Effector CD4-positive, alpha-beta T cell (primary cell): ENCODE results near the gene PDCD2L.
"Not testable (repeated sequence)": the region's sequence is repeated elsewhere in the genome, so short reads cannot be mapped to it uniquely, and the experiment has no call there.

Source experiments
- DNase-seq: peaks from one replicate; pipeline ENCODE4 v3.0.0-alpha.2; 2020

Gene PDCD2L

DNA sequence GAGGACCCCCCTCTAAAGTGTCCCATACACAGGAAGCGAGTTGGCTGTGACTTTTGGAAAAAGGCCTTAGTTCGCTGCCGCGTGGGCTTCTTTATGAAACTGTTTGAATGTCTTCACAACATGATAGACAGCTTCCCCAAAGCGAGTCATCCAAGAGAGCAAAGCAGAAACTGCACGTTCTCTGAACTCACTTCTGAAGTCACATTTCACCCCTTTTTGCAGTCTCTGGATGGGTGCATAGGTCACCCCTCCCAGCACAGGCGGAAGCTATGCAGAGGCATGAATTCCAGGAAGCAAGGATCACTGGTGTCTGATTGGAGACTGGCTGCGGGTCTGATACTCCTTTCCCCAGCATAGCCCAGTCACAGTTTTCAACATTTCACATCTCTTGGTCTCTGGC lies 28.6 kb upstream of the PDCD2L start:
- no peak for DNase-seq

DNA sequence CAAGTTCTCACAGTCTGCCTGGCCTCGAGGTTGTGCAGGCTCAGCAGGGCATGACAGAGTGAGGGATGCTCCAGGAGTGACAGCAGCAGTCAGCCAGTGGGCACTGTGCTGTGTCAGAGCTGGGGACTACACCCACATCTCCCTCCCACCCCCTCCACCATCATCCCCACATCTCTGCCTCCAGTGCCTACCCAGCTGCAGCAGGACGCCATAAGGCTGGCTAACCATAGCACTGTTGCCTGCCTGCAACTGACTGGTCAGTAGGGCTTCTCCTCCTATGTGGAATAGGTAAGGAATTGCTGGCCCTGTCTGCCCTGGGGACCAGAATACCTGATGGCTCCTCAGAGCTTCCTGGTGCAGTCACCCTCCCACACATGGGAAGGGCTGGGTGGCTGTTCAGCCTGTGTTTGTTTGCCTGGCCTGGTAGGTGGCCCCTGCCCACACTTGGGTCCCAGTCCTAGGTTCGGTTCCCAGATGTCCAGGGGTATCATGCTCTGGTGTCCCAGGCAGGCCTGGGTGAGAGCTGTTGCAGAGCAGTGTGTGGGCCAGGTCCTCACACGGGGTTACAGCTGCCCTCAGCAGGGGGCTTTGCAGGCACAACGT lies 23.5 kb upstream of the PDCD2L start:
- no peak for DNase-seq

DNA sequence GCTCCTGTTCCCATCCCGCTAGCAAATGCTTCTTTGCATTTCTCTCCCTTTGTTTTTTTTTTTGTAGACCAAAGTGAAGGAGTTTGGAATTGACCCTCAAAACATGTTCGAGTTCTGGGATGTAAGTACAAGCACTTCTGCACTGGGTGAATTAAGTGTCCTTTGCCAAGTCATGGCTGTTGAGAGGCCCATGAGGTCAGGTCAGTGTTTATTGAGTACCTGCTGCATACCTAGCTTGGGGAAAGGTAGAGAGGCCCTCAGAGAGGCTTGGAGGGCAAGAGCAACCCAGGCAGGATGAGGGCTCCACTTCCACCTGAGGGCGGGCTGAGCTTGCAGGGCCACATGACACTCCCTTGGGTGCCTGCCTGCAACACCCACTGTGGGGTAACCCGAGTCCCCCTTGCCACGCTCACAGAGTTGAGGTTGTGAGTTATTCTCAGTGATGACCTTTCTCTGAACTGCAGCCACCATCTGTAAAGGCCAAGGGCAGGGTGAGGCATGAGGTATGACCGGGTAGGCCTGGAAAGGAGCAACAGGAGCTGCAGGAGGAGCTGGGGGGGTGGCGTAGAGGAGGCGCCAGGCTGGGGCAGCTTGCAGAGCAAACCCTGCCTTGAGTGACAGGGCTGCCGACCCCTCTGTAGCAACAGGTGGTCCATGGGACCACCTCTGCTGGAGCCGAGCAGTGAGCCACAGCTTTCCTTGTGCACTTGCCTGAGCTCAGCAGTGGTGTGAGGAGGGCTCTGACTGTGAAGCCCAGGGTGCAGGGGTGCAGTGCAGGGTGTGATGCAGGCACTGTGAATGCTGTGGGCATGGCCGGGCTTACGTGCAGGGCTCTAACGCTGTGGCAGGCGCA lies 22.6 kb upstream of the PDCD2L start:
- DNase-seq: no peak

DNA sequence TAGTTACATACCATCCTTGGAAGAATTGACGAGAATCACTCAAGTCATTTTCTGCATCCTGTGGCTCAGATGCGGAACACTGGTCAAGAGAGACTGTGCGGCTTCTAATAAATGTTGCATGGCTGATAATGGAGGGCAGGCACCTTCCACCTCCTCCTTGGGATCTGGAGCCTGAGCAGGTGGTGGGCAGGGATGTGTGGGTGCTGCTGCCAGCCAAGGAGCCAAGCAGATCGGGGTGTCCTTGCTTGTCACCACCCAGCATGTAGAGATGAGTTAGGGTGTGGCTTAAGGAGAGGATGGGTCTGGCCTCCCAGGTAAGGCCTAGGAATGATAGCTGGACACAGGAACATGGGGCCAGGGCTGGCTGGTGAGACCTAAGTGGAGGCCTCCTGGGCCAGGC lies 21.7 kb upstream of the PDCD2L start:
- no peak for DNase-seq

DNA sequence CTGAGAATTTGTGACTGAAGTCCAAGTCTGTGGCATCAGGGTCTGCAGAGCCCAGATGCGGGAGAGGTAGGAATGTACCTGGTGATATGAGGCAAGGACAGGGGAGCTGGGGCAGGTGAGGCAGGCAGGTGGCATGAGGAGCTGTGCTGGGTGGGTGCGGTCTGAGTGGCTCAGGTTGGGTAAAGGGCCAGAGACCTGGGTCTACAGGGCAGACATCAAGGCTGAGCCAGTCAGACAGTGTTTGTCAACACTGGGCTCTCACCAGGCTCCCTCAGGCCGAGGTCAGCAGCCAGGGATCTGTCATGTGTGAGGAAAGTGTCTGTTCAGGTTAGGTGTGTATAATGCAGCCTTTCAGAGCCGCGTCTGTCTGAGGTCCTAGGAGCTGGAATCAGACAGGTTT lies 20.6 kb upstream of the PDCD2L start:
- no peak for DNase-seq

DNA sequence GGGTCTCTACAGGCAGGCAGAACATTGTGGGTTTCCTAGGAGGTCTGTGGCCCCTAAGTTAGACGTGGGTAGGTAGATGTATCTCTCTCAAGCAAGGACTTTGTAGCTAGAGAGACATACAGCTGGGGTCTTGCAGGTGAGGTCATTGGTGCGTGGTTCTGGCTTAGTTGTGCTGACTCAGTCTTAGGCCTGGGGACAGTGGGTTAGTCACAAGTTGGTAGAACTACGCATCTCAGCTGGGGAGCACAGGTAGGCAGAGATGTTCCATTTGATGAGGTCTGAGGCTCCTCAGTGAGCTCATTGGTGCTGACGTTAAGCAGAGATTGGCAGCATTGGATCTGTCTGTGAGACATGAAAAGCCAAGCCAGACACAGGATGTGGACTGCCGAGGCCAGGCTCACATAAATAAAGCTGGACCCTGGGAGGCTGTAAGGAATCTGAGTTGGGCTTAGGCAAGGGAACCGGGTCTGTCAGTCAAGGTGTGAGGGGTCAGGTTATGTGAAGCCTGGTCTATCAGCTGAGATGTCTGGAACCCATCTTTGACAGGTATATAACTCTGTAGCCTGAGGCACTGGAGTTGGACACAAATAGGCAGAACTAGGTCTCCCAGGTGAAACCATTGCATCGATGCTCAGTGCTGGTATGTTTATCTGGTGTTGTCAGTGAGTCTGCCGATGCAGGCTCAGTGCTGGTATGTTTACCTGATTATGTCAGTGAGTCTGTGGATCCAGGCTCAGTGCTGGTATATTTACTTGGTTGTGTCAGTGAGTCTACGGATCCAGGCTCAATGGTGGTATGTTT lies 17.4 kb upstream of the PDCD2L start:
- no peak for DNase-seq

DNA sequence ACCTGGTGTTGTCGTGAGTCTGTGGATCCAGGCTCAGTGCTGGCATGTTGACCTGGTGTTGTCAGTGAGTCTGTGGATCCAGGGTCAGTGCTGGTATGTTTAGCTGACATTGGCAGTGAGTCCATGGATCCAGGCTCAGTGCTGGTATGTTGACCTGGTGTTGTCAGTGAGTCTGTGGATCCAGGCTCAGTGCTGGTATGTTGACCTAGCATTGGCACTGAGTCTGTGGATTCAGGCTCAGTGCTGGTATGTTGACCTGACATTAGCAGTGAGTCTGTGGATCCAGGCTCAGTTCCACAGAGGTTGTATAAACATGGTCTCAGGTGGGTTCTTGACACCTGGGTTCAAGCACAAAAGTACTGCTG lies 16.8 kb upstream of the PDCD2L start:
- no peak for DNase-seq

DNA sequence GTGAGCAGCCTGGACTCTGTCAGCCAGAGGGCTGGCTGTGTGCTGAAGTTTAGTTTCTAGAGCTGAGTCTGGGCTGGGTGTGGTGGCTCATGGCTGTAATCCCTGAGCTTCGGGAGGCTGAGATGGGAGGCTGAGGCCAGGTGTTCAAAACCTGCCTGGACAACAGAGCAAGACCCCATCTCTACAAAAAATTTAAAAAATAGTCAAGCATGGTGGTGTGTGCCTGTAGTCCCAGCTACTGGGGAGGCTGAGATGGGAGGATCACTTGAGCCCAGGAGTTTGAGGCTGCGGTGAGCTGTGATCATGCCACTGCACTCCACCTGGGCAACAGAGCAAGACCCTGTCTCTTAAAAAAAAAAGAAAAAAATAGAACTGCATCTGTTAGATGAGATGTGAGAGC lies 15.5 kb upstream of the PDCD2L start:
- not testable (repeated sequence) for DNase-seq

DNA sequence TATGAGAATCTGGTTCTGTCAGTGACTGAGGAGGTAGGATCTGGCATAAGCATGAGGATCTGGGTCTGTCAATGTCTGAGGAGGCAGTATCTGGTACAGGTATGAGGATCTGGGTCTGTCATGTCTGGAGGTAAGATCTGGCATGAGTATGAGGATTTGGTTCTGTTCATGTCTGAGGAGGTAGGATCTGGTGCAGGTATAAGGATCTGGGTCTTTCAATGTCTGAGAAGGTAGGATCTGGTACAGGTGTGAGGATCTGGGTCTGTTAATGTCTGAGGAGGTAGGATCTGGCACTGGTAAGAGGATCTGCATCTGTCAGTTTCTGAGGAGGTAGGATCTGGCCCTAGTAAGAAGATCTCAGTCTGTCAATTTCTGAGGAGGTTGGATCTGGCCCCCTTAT lies 12.4 kb upstream of the PDCD2L start:
- no peak for DNase-seq

DNA sequence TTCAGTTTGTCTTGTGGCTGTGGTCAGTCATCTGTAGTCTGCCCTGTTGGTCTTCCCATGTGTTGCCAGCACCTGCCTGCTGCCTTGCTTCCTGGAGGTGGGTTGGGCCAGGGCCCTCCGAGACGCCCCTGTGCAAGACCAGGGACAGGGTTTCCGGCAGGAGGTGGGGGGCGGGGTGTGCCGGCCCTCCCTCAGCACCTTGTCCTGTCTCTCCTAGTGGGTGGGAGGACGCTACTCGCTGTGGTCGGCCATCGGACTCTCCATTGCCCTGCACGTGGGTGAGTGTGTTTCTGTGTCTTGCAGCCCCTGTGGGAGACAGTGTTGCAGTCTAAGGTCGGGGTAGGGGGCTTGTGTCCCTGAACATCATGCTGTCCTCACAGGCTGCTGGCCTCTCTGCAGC lies 11.2 kb upstream of the PDCD2L start:
- DNase-seq: no peak

DNA sequence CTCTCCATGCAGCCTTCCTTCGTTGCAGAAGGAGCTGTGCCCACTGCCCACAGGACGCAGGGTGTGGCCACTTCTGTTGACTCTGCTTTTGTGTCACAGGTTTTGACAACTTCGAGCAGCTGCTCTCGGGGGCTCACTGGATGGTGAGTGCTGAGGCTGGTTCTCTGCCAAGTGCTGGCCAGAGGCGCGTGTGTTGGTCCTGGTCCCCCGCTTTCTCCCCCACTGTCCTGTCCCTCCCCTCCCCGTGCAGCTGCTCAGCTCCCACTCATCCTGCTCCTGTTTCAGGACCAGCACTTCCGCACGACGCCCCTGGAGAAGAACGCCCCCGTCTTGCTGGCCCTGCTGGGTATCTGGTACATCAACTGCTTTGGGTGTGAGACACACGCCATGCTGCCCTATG lies 10.6 kb upstream of the PDCD2L start:
- DNase-seq: no peak

DNA sequence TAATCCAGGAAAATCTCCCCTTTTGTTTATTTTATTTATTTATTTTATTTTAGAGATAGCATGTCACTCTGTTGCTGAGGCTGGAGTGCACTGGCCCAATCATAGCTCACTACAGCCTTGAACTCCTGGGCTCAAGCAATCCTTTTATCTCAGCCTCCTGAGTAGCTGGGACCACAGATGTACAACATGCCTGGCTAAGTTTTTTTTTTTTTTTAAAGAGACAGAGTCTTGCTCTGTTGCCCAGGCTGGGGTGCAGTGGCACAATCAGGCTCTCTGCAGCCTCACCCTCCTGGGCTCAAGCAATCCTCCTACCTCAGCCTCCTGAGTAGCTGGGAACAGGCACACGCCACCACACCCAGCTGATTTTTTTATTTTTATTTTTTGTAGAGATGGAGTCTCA lies 6.3 kb upstream of the PDCD2L start:
- DNase-seq: no peak

DNA sequence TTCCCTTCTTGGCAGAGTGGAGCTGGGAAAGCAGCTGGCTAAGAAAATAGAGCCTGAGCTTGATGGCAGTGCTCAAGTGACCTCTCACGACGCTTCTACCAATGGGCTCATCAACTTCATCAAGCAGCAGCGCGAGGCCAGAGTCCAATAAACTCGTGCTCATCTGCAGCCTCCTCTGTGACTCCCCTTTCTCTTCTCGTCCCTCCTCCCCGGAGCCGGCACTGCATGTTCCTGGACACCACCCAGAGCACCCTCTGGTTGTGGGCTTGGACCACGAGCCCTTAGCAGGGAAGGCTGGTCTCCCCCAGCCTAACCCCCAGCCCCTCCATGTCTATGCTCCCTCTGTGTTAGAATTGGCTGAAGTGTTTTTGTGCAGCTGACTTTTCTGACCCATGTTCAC lies 4.3 kb upstream of the PDCD2L start:
- DNase-seq: no peak

DNA sequence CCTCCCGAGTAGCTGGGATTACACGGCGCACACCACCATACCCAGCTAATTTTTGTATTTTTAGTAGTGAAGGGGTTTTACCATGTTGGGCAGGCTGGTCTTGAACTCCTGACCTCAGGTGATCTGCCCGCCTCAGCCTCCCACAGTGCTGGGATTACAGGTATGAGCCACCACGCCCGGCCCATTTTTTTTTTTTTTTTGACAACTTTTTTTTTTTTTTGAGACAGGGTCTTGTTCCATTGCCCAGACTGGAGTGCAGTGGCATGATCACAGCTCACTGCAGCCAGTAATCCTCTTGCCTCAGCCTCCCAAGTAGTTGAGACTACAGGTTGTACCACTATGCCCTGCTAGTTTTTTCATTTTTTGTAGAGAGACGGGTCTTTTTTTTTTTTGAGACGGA lies 3.4 kb upstream of the PDCD2L start:
- not testable (repeated sequence) for DNase-seq

DNA sequence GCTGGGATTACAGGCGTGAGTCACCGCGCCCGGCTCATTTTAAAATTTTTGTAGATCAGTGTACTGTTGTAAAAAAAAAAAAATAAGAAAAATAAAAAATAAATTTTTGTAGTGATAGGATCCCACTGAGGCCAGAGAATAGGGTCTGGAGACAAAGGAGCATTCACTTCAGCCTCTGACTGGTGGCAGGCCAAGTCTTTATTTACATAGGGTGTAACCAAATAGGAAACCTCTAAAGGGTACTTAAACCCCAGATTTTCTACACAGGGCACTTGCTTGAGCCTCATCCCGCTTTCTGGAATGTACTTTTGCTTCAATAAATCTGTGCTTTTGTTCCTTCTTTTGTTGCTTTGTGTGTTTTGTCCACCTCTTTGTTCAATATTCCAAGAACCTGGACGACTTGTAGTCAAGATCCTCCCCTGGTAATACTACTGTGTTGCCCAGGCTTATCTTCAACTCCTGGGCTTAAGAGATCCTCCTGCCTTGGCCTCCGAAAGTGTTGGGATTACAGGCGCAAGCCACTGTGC lies 2.1 kb upstream of the PDCD2L start:
- DNase-seq: no peak

DNA sequence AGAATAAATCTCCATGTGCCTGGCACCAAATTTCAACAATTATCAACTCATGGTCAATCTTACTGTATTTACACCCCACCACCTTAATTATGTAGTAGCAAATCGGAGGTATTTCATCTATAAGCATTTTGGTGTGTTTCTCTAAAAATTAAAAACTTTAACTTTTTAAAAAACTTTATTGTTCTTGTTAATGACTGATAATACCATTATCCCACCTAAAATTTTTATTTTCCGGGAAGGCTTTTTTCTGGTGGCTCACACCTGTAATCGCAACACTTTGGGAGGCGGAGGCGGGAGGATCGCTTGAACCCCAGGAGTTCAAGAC lies 453 bp upstream of the PDCD2L start:
- DNase-seq: no peak

DNA sequence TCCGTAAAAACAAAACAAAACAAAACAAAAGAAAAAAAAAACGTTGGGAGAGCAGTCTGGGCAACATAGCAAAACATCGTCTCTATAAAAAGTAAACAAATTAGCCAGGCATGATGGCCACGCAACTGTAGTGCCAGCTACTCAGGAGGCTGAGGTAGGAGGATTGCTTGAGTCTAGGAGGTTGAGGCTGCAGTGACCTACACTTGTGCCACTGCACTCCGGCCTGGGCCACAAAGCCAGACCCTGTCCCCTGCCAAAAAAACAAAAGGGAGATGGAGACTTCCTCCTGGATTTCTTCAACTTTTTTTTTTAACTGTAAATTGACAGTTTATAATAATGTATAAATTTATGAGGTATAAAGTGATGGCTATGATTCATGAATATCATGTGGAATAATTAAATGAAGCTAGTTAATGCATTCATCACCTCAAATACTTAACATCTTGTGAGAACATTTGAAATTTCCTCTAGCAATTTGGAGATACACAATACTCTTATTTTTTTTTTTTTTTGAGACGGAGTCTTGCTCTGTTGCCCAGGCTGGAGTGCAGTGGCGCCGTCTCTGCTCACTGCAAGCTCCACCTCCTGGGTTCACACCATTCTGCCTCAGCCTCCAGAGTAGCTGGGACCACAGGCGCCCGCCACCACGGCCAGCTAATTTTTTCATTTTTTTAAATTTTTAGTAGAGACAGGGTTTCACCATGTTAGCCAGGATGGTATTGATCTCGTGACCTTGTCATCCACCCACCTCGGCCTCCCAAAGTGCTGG lies 1.9 kb downstream of the PDCD2L start:
- no peak for DNase-seq

DNA sequence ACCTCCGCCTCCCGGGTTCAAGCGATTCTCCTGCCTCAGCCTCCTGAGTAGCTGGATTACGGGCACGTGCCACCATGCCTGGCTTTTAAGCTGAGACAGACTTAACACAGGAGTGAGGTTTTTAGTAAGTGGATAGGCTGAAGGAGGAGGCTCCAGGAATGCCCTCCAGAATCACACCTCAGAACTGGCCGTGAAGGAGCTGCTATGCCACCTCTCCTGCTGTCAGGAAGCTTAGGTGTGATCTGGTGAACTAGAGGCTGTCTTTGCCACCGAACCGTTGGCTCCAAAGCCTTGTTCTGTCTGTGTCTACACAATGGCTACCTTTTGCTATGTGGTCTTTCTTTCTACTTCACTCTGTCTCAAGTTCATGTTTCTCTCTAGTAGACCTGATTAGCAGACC lies 4.2 kb downstream of the PDCD2L start:
- no peak for DNase-seq

DNA sequence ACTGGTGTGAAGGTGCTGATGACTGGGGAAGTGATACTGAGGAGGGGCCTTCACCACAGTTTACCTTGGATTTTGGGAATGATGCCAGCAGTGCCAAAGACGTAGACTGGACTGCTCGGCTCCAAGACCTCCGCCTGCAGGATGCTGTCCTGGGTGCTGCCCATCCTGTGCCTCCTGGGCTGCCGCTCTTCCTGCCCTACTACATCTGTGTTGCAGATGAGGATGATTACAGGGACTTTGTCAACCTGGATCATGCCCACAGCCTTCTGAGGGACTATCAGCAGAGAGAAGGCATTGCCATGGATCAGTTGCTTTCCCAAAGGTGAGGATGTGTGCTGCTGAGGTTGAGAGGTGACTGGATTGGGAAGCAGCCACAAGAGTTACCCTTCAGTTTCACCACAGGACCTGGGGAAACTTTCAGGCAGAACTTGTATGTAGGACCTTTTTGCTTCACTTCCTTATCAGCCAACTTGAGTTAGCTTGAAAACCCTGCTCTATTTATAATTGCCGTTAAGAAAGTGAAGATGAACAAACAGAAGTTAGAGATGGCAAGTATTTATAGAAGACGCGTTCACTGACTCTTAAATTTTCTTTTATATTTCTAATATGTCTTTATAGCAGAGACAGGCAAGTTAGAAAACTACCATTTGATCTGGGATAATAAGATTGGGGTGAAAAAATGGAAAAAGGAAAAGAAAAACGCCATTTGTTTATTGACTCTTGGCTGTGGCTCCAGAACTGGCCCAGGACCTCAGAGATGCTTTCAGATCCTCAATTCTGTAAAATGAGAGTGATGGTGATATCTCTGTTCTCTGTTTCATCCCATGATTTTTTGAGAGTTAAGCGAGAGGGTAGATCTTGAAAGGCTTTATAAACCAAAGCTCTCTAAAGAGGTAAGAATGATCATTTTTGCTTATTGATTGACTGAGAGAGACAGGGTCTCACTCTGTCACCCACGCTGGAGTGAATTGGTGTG lies 5.3 kb downstream of the PDCD2L start:
- no peak for DNase-seq

DNA sequence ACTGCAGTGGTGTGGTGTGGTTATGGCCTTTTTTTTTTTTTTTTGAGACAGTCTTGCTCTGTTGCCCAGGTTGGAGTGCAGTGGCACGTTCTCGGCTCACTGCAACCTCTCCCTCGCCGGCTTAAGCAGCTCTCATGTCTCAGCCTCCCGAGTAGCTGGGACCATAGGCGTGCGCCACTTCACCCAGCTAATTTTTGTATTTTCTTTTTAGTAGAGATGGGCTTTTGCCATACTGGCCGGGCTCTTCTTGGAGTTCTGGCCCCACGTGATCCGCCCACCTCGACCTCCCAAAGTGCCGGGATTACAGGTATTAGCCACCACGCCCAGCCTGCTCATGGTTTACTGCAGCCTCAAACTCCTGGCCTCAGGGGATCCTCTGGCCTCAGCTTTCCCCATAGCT lies 7.0 kb downstream of the PDCD2L start:
- no peak for DNase-seq

DNA sequence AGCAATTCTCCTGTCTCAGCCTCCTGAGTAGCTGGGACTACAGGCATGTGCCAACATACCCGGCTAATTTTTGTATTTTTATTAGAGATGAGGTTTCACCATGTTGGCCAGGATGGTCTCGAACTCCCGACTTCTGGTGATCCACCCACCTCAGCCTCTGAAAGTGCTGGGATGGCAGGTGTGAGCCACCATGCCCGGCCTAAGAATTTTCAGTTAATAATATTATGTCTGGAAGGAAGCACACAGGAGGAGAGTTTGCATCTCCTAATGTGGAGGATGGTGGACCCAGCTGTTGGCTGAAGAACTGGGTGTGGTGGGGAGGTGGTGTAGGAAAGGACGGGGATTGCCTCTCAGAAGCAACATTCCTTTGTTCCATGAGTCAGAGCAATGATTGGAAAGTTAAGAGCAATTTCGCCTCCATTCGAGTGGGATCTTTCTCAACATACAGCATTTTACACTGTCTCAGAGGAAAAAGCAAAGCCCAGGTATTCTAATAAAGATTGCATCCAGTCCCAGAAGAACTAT lies 11.9 kb downstream of the PDCD2L start:
- DNase-seq: no peak

DNA sequence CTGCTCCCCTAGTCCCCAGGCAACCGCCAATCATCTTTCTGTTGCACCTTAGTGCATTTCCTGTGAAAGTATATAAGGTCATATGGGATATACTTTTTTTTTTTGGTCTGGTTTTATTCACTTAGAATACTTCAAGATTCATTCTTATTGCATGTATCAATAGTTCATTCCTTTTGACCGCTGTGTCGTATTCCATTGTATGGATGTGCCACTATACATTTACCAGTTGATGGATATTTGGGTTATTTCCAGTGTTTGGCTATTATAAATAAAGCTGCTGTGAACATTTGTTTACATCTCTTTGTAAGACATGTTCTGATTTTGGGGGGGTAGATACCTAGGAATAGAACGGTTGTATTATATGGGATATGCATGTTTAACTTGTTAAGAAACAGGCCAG lies 14.1 kb downstream of the PDCD2L start:
- DNase-seq: no peak
